C4-2B (cell line): ENCODE measurements around the gene SMPD3.
A peak's percentile ranks its signal among the peaks of the same experiment; 100 is the strongest.

Experiments
- H3K27ac ChIP-seq: fragments of 450-650 bp; 2 replicates; pipeline ENCODE4 v1.5.1; 2017
- CTCF ChIP-seq: fragments of 450-650 bp; conservative IDR thresholded peaks from 2 replicates; pipeline ENCODE4 v1.5.1; 2017; ENCODE audit warnings: mild to moderate bottlenecking
- ZFX ChIP-seq: fragments of 450-650 bp; IDR thresholded peaks from 2 replicates; pipeline ENCODE4 v1.6.1; 2017

The SMPD3 gene

GRCh38 chr16:68350813-68351350 is 97.4 kb downstream of the SMPD3 start:
- peak overlapping the region; percentile 61; the same call in 1 of the 2 replicates for H3K27ac ChIP-seq
- no peak for TF ChIP-seq ZFX
- no peak for TF ChIP-seq CTCF

GRCh38 chr16:68349838-68350410 is 98.4 kb downstream of the SMPD3 start:
- H3K27ac ChIP-seq: no peak overlapping the region
- no peak for TF ChIP-seq CTCF
- TF ChIP-seq ZFX: no peak

GRCh38 chr16:68348639-68349445 is 99.5 kb downstream of the SMPD3 start:
- TF ChIP-seq ZFX (no peak), CTCF (no peak)
- H3K27ac ChIP-seq: no peak overlapping the region

- no peak for TF ChIP-seq CTCF
- no peak for TF ChIP-seq ZFX
- H3K27ac ChIP-seq: no peak overlapping the region
These were observed 100.7 kb downstream of the SMPD3 start for GRCh38 chr16:68347605-68348004.

- TF ChIP-seq ZFX (no peak), CTCF (no peak)
- no peak overlapping the region for H3K27ac ChIP-seq
These were observed 101.3 kb downstream of the SMPD3 start for GRCh38 chr16:68346892-68347480.

- no peak for TF ChIP-seq CTCF
- TF ChIP-seq ZFX: no peak
- no peak overlapping the region for H3K27ac ChIP-seq
These were observed 102.2 kb downstream of the SMPD3 start for GRCh38 chr16:68345958-68346635.
